Muscle of leg (tissue), 11 donors: ENCODE results near the gene LHFPL3. TPM values are rescaled to one million over a fixed set of nuclear protein-coding genes. Genes with fewer than 3 reads are reported as not detected.
"Not testable (repeated sequence)": the region's sequence is repeated elsewhere in the genome, so short reads cannot be mapped to it uniquely, and the experiment has no call there.

Experiments used
- DNase-seq: peaks from one replicate; pipeline ENCODE4 v3.0.0; 2013
- H3K27ac ChIP-seq: one replicate; pipeline ENCODE4 v1.5.1; 2013; ENCODE audit warnings: mild to moderate bottlenecking, low read length, control low read depth
- H3K27me3 ChIP-seq: one replicate; pipeline ENCODE4 v1.6.1; 2013; ENCODE audit warnings: low read length; ENCODE audit not compliant: control insufficient read depth, insufficient read depth
- H3K36me3 ChIP-seq: one replicate; pipeline ENCODE4 v1.6.1; 2013; ENCODE audit warnings: low read length; ENCODE audit not compliant: control insufficient read depth, insufficient read depth
- H3K4me1 ChIP-seq: one replicate; pipeline ENCODE4 v1.6.1; 2013; ENCODE audit warnings: low read length; ENCODE audit not compliant: control insufficient read depth, insufficient read depth
- H3K4me3 ChIP-seq: one replicate; pipeline ENCODE4 v1.5.1; 2013; ENCODE audit warnings: low read length, control low read depth
- H3K9me3 ChIP-seq: replicated peaks from 2 replicates; pipeline ENCODE4 v1.6.1; 2013; ENCODE audit warnings: low read depth, low read length; ENCODE audit not compliant: control insufficient read depth
- WGBS: methylation state at CpG from one replicate; pipeline ENCODE4 v1.1.5; 2013; ENCODE audit warnings: missing lambda C conversion rate; ENCODE audit not compliant: insufficient coverage; 5-methylcytosine and 5-hydroxymethylcytosine counted together
- polyA plus RNA-seq, 8 donors: library from polyadenylated mRNA; unstranded; fragments of 120-200 nt; gene quantifications; one replicate each; pipeline versions ENCODE4 v1.2.1 to v1.2.3, GENCODE V29; 2013; ENCODE audit warnings: inconsistent platforms in 1 of 8, low replicate concordance in 1 of 8; ENCODE audit not compliant: insufficient read length in 8 of 8, insufficient read depth in 1 of 8
- total RNA-seq: library from RNA; stranded (reverse); fragments of 120-200 nt; gene quantifications from one replicate; pipeline ENCODE4 v1.2.4, GENCODE V29; 2013

Gene LHFPL3
- total and polyA plus RNA-seq, 9 donors, result 0.06 to 0.47 (median 0.17) TPM; not detected in 6

GRCh38 chr7:104552102-104552501 is 223.7 kb downstream of the LHFPL3 start:
- no peak overlapping the region for H3K4me3 ChIP-seq
- H3K27me3 ChIP-seq, result no peaks in the 10 kb centered on the region
- H3K9me3 ChIP-seq, result peaks cover 7% of the 10 kb centered on the region
- H3K36me3 ChIP-seq, result no peaks in the 10 kb centered on the region
- WGBS, result 18% methylated on average over 1 of the region's 4 CpGs
- no peaks in the 10 kb centered on the region for H3K4me1 ChIP-seq
- DNase-seq, result peak; percentile 14
- no peak overlapping the region for H3K27ac ChIP-seq

GRCh38 chr7:104553074-104553473 is 224.7 kb downstream of the LHFPL3 start:
- Histone ChIP-seq H3K27ac (no peak overlapping the region), H3K4me1 (no peaks in the 10 kb centered on the region), H3K9me3 (peaks cover 7% of the 10 kb centered on the region), H3K36me3 (no peaks in the 10 kb centered on the region), H3K4me3 (no peak overlapping the region), H3K27me3 (no peaks in the 10 kb centered on the region)
- no peak for DNase-seq

- WGBS, result 85% methylated on average over 10 of the region's 22 CpGs
- not testable (repeated sequence) for H3K4me3 ChIP-seq, H3K9me3 ChIP-seq, DNase-seq, H3K27me3 ChIP-seq, H3K27ac ChIP-seq, H3K36me3 ChIP-seq, H3K4me1 ChIP-seq
Measured at GRCh38 chr7:104563350-104563901, 235.0 kb downstream of the LHFPL3 start.

GRCh38 chr7:104569751-104570150 is 241.3 kb downstream of the LHFPL3 start:
- Histone ChIP-seq H3K4me1 (no peaks in the 10 kb centered on the region), H3K27me3 (no peaks in the 10 kb centered on the region), H3K9me3 (no peaks in the 10 kb centered on the region), H3K4me3 (no peak overlapping the region), H3K36me3 (no peaks in the 10 kb centered on the region), H3K27ac (no peak overlapping the region)
- WGBS, result no CpG with 5 or more reads among the region's 3 CpGs
- DNase-seq, result no peak

GRCh38 chr7:104572554-104572953 is 244.2 kb downstream of the LHFPL3 start:
- no peaks in the 10 kb centered on the region for H3K9me3 ChIP-seq
- DNase-seq, result no peak
- no peak overlapping the region for H3K27ac ChIP-seq
- H3K4me3 ChIP-seq, result no peak overlapping the region
- H3K4me1 ChIP-seq, result no peaks in the 10 kb centered on the region
- H3K36me3 ChIP-seq, result no peaks in the 10 kb centered on the region
- no peaks in the 10 kb centered on the region for H3K27me3 ChIP-seq

- no peaks in the 10 kb centered on the region for H3K27me3 ChIP-seq
- WGBS, result no CpG with 5 or more reads among the region's 3 CpGs
- no peaks in the 10 kb centered on the region for H3K36me3 ChIP-seq
- H3K27ac ChIP-seq, result no peak overlapping the region
- peaks cover 2% of the 10 kb centered on the region for H3K9me3 ChIP-seq
- H3K4me1 ChIP-seq, result no peaks in the 10 kb centered on the region
- no peak for DNase-seq
- H3K4me3 ChIP-seq, result no peak overlapping the region
Measured at GRCh38 chr7:104584620-104585019, 256.2 kb downstream of the LHFPL3 start.

- H3K36me3 ChIP-seq, result not testable (repeated sequence)
Measured at GRCh38 chr7:104595591-104595990, 267.2 kb downstream of the LHFPL3 start.

GRCh38 chr7:104603957-104604356 is 275.6 kb downstream of the LHFPL3 start:
- DNase-seq, result no peak
- H3K9me3 ChIP-seq, result no peaks in the 10 kb centered on the region
- H3K27ac ChIP-seq, result no peak overlapping the region
- no peaks in the 10 kb centered on the region for H3K27me3 ChIP-seq
- WGBS, result 67% methylated on average over 5 of the region's 5 CpGs
- H3K36me3 ChIP-seq, result no peaks in the 10 kb centered on the region
- H3K4me3 ChIP-seq, result no peak overlapping the region
- H3K4me1 ChIP-seq, result no peaks in the 10 kb centered on the region

More at GRCh38 chr7:104595591-104595990, 267.2 kb downstream of the LHFPL3 start:
- DNase-seq, H3K9me3 ChIP-seq, H3K27ac ChIP-seq, H3K4me1 ChIP-seq, H3K27me3 ChIP-seq, H3K4me3 ChIP-seq: not testable (repeated sequence)
- WGBS, result 90% methylated on average over 5 of the region's 7 CpGs

GRCh38 chr7:104604706-104605105 is 276.3 kb downstream of the LHFPL3 start:
- Histone ChIP-seq H3K9me3 (no peaks in the 10 kb centered on the region), H3K36me3 (no peaks in the 10 kb centered on the region), H3K27ac (no peak overlapping the region), H3K4me3 (no peak overlapping the region), H3K27me3 (no peaks in the 10 kb centered on the region), H3K4me1 (no peaks in the 10 kb centered on the region)
- no CpG with 5 or more reads among the region's 1 CpG for WGBS
- no peak for DNase-seq

- no peaks in the 10 kb centered on the region for H3K4me1 ChIP-seq
- 30% methylated on average over 2 of the region's 3 CpGs for whole genome bisulfite sequencing
- H3K27ac ChIP-seq, result no peak overlapping the region
- no peaks in the 10 kb centered on the region for H3K27me3 ChIP-seq
- H3K4me3 ChIP-seq, result no peak overlapping the region
- DNase-seq, result no peak
- H3K9me3 ChIP-seq, result no peaks in the 10 kb centered on the region
- H3K36me3 ChIP-seq, result no peaks in the 10 kb centered on the region
Measured at GRCh38 chr7:104621321-104621720, 292.9 kb downstream of the LHFPL3 start.

GRCh38 chr7:104625956-104626355 is 297.6 kb downstream of the LHFPL3 start:
- Histone ChIP-seq H3K27ac (no peak overlapping the region), H3K36me3 (no peaks in the 10 kb centered on the region), H3K4me1 (no peaks in the 10 kb centered on the region), H3K9me3 (no peaks in the 10 kb centered on the region), H3K27me3 (no peaks in the 10 kb centered on the region), H3K4me3 (no peak overlapping the region)
- no peak for DNase-seq
